HG03060 (cell line): ENCODE data around the gene ENTPD2.

ENCODE experiments used
- ATAC-seq: cut with Tn5 transposase; IDR thresholded peaks from one replicate; pipeline ENCODE4 v1.9.1; 2021; ENCODE audit warnings: low read depth, moderate number of reproducible peaks; ENCODE audit not compliant: unreplicated experiment

Gene ENTPD2

DNA sequence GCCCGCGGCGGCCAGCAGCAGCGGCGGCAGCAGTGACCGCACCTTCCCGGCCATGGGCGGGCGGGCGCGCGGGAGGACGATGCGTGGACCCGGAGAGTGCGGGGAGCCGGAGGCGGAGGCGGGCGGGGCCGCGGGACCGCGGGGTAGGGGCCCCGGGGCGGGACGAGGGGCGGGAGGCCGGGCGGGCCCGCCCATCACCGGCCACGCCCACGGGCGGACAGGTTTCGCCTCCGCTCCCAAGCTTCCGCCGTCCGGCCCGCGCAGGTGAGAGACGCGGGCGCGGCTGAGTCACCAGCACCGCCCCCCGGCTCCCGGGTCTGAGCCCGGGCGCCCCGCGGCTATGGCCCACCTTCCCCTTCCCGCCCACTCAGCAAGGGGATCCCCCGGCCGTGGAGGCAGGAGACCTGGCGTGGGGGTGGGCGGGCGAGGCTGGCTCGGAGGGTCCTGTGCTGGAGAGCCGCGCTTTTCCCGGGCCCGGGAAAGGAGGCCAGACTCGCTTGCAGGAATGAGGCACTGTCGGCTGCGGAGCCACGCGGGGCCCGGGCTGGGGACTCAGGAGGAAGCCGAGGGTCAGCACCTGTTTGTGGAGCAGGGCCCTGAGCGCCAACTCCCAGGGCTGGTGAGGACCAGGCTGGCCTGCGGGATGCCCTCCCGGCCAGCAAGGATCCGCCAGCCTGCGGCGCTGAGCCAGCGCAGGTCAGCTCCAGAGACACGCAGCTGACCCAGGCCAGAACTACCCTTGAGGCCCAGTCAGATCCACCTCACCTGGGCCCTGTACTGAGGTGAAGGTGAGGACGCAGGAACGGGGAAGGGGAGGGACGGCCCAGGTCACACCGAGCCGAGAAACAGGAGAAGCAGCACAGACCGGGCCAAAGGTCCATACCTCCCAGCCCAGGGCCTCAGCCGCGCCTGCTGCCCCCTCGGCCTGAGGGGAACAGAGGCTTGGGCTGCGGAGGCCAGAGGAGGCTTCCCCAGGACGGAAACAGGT is at the start of gene ENTPD2:
Gene ENTPD2 (minus strand): TSS at position 118 of the 988 bp plus-strand sequence. CDS start 64 bp downstream, at position 54.
- no peak for ATAC-seq

DNA sequence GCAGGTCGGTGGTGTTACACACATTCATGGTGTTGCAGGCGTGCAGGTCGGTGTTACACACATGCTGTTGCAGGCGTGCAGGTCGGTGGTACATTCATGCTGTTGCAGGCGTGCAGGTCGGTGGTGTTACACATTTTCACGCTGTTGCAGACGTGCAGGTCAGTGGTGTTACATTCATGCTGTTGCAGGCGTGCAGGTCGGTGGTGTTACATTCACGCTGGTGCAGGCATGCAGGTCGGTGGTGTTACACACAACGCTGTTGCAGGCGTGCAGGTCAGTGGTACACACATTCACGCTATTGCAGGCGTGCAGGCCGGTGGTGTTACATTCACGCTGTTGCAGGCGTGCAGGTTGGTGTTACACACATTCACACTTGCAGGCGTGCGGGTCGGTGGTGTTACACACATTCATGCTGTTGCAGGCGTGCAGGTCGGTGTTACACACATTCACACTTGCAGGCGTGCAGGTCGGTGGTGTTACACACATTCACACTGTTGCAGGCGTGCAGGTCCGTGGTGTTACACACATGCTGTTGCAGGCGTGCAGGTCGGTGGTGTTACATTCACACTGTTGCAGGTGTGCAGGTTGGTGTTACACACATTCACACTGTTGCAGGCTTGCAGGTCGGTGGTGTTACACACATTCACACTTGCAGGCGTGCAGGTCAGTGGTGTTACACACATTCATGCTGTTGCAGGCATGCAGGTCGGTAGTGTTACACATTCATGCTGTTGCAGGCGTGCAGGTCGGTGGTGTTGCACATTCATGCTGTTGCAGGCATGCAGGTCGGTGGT is 49.5 kb upstream of the ENTPD2 start:
- ATAC-seq = no peak

GRCh38 chr9:137099231-137099630 is 45.4 kb upstream of the ENTPD2 start:
- no peak for ATAC-seq

GRCh38 chr9:137097761-137098462 is 44.1 kb upstream of the ENTPD2 start:
- no peak for ATAC-seq

- ATAC-seq = no peak
These were observed 43.1 kb upstream of the ENTPD2 start for GRCh38 chr9:137096785-137097546.

GRCh38 chr9:137095664-137096517 is 42.0 kb upstream of the ENTPD2 start:
- no peak for ATAC-seq

- ATAC-seq = no peak
These were observed 35.5 kb upstream of the ENTPD2 start for GRCh38 chr9:137089232-137089947.

GRCh38 chr9:137088121-137088520 is 34.3 kb upstream of the ENTPD2 start:
- no peak for ATAC-seq

DNA sequence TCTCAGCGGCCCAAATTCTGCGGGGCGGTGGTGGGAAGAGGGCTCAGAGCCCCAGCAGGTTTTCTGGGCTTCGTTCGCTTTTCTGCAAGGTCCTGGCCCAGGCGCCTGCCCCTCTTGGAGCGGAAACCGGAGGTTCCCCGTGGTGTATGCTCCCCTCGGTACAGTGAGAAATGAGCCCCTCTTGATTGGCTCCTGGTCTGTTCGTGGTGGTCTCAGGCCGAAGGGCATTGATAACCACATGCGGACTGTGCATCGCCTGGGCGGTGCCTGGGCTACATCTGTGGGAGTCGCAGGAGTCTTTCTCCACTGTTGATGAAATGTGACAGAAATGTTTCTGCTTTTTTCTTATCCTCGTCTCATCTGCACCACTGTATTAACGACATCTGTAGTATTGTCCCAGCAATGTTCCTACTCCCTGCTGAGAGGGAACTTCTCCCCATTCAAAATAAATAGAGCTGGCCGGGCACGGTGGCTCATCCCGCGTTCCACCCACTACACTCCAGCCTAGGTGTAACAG is 33.6 kb upstream of the ENTPD2 start:
- ATAC-seq = no peak

- peak; percentile 81 for ATAC-seq
These were observed 32.9 kb upstream of the ENTPD2 start, which contains the start of gene MAN1B1 for GRCh38 chr9:137086531-137087408. Gene MAN1B1, plus strand, starts transcription at chr9:137086985. Its CDS starts 15 bp downstream, at chr9:137087000.

- no peak for ATAC-seq
These were observed 32.2 kb upstream of the ENTPD2 start for GRCh38 chr9:137085920-137086530.

DNA sequence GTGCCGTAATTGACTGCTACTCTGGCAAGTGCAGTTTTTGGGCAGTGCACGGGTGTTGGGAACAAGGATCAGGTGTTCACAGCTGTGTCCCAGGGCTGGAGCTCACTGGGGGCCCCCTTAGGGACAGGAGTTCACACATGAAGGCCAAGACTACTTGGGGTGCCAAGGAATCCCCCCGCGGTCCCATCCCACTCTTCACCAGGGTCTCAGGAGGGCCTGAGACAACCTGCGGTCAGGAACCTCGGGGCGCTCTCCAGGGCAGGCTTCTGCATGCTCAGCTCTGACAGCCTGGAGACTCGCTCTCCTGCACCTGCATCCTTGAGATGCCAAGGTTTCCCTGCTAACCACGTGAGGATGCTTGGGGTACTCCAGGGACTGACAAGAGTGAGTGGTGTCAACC is 30.7 kb upstream of the ENTPD2 start:
- ATAC-seq = no peak

DNA sequence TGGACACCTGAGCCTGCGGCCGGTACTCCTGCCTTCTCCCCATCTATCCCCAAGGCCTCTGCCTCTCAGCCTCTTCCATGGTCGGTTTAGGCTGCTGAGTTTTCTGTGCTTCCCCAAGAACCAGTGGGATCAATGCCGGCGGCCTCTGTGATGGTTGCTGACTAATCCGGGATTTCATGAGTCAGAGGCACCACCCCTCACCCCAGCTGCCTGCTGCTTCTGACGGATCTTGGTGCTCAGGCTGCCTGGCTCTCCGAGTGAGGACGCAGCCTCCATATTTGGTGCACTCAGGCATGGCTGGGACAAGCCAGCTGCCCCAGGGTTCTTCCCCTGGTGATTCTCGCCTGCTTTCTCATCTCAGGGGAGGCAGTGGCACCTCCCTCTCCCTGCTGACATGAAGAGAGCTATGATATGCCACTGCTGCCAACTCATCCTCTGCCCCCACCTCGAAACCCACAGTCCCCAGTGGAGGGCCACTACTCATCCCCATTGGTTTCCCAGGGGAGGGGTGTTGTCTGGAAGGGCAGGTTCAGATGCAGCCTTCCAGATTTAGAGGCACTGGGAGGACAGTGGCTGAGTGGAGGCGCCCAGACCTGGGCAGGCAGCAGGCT is 29.6 kb upstream of the ENTPD2 start:
- ATAC-seq = no peak

- ATAC-seq = no peak
These were observed 29.0 kb upstream of the ENTPD2 start for GRCh38 chr9:137082925-137083290.

GRCh38 chr9:137082222-137082924 is 28.5 kb upstream of the ENTPD2 start:
- no peak for ATAC-seq
